Measurements from ENCODE around the gene LIX1.

DNA sequence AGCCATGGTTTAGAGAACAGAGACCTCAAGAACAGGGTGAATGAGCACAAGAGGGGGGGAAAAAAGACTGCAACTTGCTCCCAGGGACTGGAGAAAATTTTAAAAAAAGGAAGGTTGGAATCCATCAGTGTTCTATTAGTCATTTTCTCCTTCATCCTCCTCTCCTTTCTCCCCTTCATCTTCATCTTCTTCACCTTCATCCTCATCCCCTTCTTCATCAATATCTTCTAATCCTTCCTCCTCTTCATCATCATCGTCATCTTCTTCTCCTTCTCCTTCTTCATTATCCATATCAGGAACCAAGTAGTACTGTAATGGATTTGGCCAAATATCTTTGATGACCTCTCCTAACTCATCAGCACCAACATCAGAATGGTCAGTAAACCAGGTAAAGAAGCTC lies 86.1 kb downstream of the LIX1 start:
- TF ChIP-seq, protein P1, sequence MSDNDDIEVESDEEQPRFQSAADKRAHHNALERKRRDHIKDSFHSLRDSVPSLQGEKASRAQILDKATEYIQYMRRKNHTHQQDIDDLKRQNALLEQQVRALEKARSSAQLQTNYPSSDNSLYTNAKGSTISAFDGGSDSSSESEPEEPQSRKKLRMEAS (CRISPR knock-in tag; IDR thresholded peaks at IDR 0.05) = no peak
- no peak for TF ChIP-seq GABPB1 (CRISPR knock-in tag; IDR thresholded peaks at IDR 0.05)
- TF ChIP-seq NR2C2 (CRISPR knock-in tag; IDR thresholded peaks at IDR 0.05) = no peak
- TF ChIP-seq CTCF (IDR thresholded peaks at IDR 0.05) = no peak
- TF ChIP-seq, protein P2, sequence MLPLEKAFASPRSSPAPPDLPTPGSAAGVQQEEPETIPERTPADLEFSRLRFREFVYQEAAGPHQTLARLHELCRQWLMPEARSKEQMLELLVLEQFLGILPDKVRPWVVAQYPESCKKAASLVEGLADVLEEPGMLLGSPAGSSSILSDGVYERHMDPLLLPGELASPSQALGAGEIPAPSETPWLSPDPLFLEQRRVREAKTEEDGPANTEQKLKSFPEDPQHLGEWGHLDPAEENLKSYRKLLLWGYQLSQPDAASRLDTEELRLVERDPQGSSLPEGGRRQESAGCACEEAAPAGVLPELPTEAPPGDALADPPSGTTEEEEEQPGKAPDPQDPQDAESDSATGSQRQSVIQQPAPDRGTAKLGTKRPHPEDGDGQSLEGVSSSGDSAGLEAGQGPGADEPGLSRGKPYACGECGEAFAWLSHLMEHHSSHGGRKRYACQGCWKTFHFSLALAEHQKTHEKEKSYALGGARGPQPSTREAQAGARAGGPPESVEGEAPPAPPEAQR (CRISPR knock-in tag; IDR thresholded peaks at IDR 0.05) = no peak
- TF ChIP-seq TEAD1 (CRISPR knock-in tag; IDR thresholded peaks at IDR 0.05) = no peak
- no peak for TF ChIP-seq ZBTB43 (CRISPR knock-in tag; IDR thresholded peaks at IDR 0.05)
- no peak for TF ChIP-seq ATF1 (CRISPR knock-in tag; IDR thresholded peaks at IDR 0.05)
- no peak for TF ChIP-seq RELA (CRISPR knock-in tag; IDR thresholded peaks at IDR 0.05; ENCODE audit: borderline replicate concordance)
- TF ChIP-seq ATF3 (CRISPR knock-in tag; conservative IDR thresholded peaks at IDR 0.05) = no peak
